Uterus (tissue), 4 donors: Measurements from ENCODE around the gene DUS2. TPM values are rescaled to one million over a fixed set of nuclear protein-coding genes. Genes with fewer than 3 reads are reported as not detected.

Experiments
- DNase-seq, 2 donors: peaks; one replicate each; pipeline ENCODE4 v3.0.0-alpha.2; 2019 to 2020
- H3K27ac ChIP-seq, 2 donors: fragments of 200-600 bp; sonication (generic); 1 replicate in 1 of 2; 2 replicates in 1 of 2; pipeline ENCODE4 v1.5.1; 2016 to 2018
- H3K27me3 ChIP-seq, 2 donors: fragments of 200-600 bp; sonication (generic); one replicate each; pipeline ENCODE4 v1.5.1; 2018 to 2019; ENCODE audit warnings: control low read depth in 1 of 2
- H3K36me3 ChIP-seq, 2 donors: fragments of 200-600 bp; sonication (generic); one replicate each; pipeline ENCODE4 v1.5.1; 2019; ENCODE audit warnings: control low read depth in 1 of 2
- H3K4me1 ChIP-seq, 2 donors: fragments of 200-600 bp; sonication (generic); one replicate each; pipeline ENCODE4 v1.5.1; 2018 to 2019; ENCODE audit warnings: control low read depth in 1 of 2
- H3K4me3 ChIP-seq, 2 donors: fragments of 200-600 bp; sonication (generic); 1 replicate in 1 of 2; 2 replicates in 1 of 2; pipeline ENCODE4 v1.5.1; 2018 to 2019; ENCODE audit warnings: mild to moderate bottlenecking in 1 of 2
- H3K9me3 ChIP-seq, 2 donors: fragments of 200-600 bp; sonication (generic); one replicate each; pipeline ENCODE4 v1.5.1; 2019; ENCODE audit warnings: control low read depth in 1 of 2
- POLR2A ChIP-seq, 2 donors: fragments of 450-650 bp; IDR thresholded peaks; one replicate each; pipeline ENCODE4 v1.6.1; 2016; ENCODE audit warnings: antibody characterized with exemption in 2 of 2, mild to moderate bottlenecking in 1 of 2, moderate library complexity in 1 of 2
- intact Hi-C: fragments of 100-400 bp; cut with DNase I; formaldehyde crosslinking; loops from one replicate; pipeline ENCODE4 v1.15.1; 2023; ENCODE audit warnings: low total_unique reads
- total RNA-seq, 4 donors: library from RNA; depleted of rRNA in 3 of 4; stranded (reverse); fragments of >200 nt in 3 of 4; gene quantifications; one replicate each; pipeline versions ENCODE4 v1.1.0 to v1.2.4, GENCODE V29; 2014 to 2023
- TF ChIP-seq, protein P1 (sequence below), 4 experiments: fragments of 200-600 bp in 2 of 4; fragments of 450-650 bp in 2 of 4; sonication (generic) in 2 of 4; IDR thresholded peaks; one replicate each; pipeline ENCODE4 v1.5.1; 2016 to 2019; ENCODE audit warnings: antibody characterized with exemption in 4 of 4, mild to moderate bottlenecking in 2 of 4, moderate library complexity in 1 of 4
- donor health status: DM: yes; HTN: yes; CAD: no.

The DUS2 gene
- total RNA-seq, 4 donors from 2014 or later: 2.0 to 18.4 (median 5.6) TPM

DNA sequence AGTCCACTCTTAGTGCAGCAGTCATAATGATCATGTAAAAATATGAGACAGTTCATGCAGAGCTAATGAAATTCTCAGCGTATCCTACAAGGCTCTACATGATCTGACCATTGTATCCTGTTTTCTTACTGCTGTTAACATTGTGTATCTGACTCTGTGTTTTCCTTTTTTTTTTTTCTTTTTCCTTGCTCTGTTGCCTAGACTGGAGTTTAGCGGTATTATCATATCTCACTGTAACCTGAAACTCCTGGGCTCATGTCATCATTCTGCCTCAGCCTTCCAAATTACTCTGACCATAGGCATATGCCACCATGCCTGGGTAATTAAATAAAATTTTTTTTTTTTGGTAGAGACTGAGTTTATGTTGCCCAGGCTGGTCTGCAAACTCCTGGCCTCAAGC lies 12.1 kb downstream of the DUS2 start:
- DNase-seq: no peak
- intact Hi-C loops: no loop called here
- Histone ChIP-seq H3K9me3 (no peaks in the 10 kb centered on the region), H3K27me3 (no peaks in the 10 kb centered on the region), H3K4me1 (no peaks in the 10 kb centered on the region), H3K27ac (no peak overlapping the region), H3K4me3 (no peak overlapping the region), H3K36me3 (no peaks in the 10 kb centered on the region)
- TF ChIP-seq, protein P1, sequence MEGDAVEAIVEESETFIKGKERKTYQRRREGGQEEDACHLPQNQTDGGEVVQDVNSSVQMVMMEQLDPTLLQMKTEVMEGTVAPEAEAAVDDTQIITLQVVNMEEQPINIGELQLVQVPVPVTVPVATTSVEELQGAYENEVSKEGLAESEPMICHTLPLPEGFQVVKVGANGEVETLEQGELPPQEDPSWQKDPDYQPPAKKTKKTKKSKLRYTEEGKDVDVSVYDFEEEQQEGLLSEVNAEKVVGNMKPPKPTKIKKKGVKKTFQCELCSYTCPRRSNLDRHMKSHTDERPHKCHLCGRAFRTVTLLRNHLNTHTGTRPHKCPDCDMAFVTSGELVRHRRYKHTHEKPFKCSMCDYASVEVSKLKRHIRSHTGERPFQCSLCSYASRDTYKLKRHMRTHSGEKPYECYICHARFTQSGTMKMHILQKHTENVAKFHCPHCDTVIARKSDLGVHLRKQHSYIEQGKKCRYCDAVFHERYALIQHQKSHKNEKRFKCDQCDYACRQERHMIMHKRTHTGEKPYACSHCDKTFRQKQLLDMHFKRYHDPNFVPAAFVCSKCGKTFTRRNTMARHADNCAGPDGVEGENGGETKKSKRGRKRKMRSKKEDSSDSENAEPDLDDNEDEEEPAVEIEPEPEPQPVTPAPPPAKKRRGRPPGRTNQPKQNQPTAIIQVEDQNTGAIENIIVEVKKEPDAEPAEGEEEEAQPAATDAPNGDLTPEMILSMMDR (IDR thresholded peaks at IDR 0.05): no peak
- no peak for TF ChIP-seq POLR2A (IDR thresholded peaks at IDR 0.05)

DNA sequence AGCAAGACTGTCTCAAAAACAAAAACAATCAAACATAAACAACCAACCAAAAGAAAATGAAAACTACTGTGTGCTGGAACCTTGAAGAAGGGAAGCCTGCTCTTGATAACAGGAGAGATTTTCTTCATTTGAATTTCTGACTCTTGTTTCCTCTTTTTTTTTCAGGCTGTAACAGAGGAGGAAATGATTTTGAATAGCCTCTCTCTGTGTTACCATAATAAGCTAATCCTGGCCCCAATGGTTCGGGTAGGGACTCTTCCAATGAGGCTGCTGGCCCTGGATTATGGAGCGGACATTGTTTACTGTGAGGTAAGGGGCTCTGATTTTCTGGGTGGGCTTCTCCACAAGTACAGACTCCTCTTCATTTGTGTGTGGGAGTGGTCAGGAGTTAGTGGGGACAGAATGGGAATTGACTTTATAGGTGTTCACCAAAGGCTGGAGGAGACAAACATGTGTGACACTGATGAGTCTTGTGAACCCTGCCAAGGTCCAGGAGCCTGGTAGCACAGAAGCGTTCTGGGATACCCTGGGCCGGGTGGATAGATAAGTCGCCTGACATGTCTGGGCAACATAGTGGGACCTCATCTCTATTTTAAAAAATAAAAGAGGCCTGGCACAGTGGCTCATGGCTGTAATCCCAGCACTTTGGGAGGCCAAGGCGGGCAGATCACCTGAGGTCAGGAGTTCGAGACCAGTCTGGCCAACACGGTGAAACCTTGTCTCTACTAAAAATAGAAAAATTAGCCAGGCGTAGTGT lies 14.9 kb downstream of the DUS2 start:
- no peak for DNase-seq
- TF ChIP-seq, protein P1 (IDR thresholded peaks at IDR 0.05): no peak
- no peak for TF ChIP-seq POLR2A (IDR thresholded peaks at IDR 0.05)
- H3K9me3 ChIP-seq: no peaks in the 10 kb centered on the region
- H3K36me3 ChIP-seq: no peaks in the 10 kb centered on the region
- no peak overlapping the region for H3K27ac ChIP-seq
- H3K27me3 ChIP-seq: no peaks in the 10 kb centered on the region
- no peaks in the 10 kb centered on the region for H3K4me1 ChIP-seq
- intact Hi-C loops: no loop called here
- H3K4me3 ChIP-seq: no peak overlapping the region

DNA sequence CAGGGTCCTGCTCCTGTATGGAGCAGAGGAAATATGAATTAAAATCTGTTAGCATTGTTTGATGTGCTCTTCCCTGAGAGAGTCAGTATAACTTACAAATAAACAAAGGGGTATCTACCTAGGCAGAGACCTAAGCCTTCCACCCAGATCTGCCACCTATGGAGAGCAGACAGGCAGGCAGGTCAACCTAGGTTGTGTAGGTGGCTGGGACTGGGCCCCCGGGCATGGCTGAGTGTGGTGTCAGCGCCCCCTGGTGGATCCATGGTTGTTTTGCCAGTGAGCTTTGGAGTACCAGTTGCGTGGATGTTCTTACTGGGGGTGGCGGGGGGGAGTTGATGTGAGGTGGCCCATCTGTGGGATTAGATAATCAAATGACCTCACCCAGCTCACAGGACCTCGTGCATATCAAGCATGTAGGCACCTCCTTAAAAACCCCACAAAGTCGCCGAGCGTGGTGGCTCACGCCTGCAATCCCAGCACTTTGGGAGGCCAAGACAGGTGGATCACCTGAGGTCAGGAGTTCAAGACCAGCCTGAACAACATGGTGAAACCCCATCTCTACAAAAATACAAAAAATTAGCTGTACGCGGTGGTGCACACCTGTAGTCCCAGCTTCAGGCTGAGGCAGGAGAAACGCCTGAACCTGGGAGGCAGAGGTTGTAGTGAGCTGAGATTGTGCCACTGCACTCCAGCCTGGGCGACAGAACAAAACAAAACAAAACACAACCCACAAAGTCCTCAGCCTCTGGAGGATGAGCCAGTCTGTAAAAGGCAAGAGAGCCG lies 17.6 kb downstream of the DUS2 start:
- no peak overlapping the region for H3K4me3 ChIP-seq
- no peak overlapping the region for H3K27ac ChIP-seq
- no peak for TF ChIP-seq POLR2A (IDR thresholded peaks at IDR 0.05)
- TF ChIP-seq, protein P1 (IDR thresholded peaks at IDR 0.05): peak; percentile 76 to 88 (median 81)
- H3K27me3 ChIP-seq: no peaks in the 10 kb centered on the region
- no peaks in the 10 kb centered on the region for H3K36me3 ChIP-seq
- no peaks in the 10 kb centered on the region for H3K4me1 ChIP-seq
- DNase-seq: peak; percentile 74 to 75
- no peaks in the 10 kb centered on the region for H3K9me3 ChIP-seq
- intact Hi-C loops: no loop called here

DNA sequence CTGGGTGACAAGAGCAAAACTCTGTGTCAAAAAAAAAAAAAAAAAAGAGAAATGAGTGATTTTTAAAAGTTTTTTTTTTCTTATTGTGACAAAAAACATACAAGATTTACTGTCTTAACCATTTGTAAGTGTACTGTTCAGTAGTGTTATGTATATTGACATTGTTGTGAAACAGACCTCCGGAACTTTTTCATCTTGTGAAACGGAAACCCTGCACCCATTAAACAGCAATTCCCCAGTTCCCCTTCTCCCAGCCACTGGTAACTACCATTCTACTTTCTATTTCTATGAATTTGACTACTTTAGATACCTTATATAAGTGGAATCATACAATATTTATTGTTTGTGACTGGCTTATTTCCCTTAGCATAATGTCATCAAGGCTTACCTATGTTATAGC lies 18.7 kb downstream of the DUS2 start:
- no peak for DNase-seq

More for the DNA sequence above, 18.7 kb downstream of the DUS2 start:
- Histone ChIP-seq H3K36me3 (no peaks in the 10 kb centered on the region), H3K27me3 (no peaks in the 10 kb centered on the region), H3K4me3 (no peak overlapping the region), H3K27ac (no peak overlapping the region), H3K4me1 (no peaks in the 10 kb centered on the region), H3K9me3 (no peaks in the 10 kb centered on the region)
- intact Hi-C loops: no loop called here
- TF ChIP-seq, protein P1 (IDR thresholded peaks at IDR 0.05): no peak
- no peak for TF ChIP-seq POLR2A (IDR thresholded peaks at IDR 0.05)
